ENCODE measurements around the gene ZPBP. TPM values are rescaled to one million over a fixed set of nuclear protein-coding genes. Genes with fewer than 3 reads are reported as not detected.
"Not testable (repeated sequence)": the region's sequence is repeated elsewhere in the genome, so short reads cannot be mapped to it uniquely, and the experiment has no call there.

ZPBP gene
- total RNA-seq, 6 experiments from 2014 or later: not detected

GRCh38 chr7:50047716-50048115 lies 45.3 kb downstream of the ZPBP start:
- H3K4me1 Mint-ChIP-seq (ENCODE audit: low read depth): no peaks in the 10 kb centered on the region
- no peak for DNase-seq
- no peak overlapping the region for H3K27ac Mint-ChIP-seq
- H3K4me3 Mint-ChIP-seq: no peak overlapping the region
- peaks cover 40% of the 10 kb centered on the region for H3K9me3 Mint-ChIP-seq
- TF ChIP-seq, protein P1, sequence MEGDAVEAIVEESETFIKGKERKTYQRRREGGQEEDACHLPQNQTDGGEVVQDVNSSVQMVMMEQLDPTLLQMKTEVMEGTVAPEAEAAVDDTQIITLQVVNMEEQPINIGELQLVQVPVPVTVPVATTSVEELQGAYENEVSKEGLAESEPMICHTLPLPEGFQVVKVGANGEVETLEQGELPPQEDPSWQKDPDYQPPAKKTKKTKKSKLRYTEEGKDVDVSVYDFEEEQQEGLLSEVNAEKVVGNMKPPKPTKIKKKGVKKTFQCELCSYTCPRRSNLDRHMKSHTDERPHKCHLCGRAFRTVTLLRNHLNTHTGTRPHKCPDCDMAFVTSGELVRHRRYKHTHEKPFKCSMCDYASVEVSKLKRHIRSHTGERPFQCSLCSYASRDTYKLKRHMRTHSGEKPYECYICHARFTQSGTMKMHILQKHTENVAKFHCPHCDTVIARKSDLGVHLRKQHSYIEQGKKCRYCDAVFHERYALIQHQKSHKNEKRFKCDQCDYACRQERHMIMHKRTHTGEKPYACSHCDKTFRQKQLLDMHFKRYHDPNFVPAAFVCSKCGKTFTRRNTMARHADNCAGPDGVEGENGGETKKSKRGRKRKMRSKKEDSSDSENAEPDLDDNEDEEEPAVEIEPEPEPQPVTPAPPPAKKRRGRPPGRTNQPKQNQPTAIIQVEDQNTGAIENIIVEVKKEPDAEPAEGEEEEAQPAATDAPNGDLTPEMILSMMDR (IDR thresholded peaks at IDR 0.05): no peak
- H3K36me3 Mint-ChIP-seq (ENCODE audit: low read depth): no peaks in the 10 kb centered on the region
- no peaks in the 10 kb centered on the region; the same call in 1 of the 2 replicates for H3K27me3 Mint-ChIP-seq (ENCODE audit: insufficient read depth)

- DNase-seq; H3K27me3 Mint-ChIP-seq (ENCODE audit: insufficient read depth): not testable (repeated sequence)
Measured at GRCh38 chr7:50041165-50041564, 51.9 kb downstream of the ZPBP start.

GRCh38 chr7:50037086-50037485 lies 56.0 kb downstream of the ZPBP start:
- H3K4me3 Mint-ChIP-seq: no peak overlapping the region
- DNase-seq: no peak
- no peaks in the 10 kb centered on the region for H3K4me1 Mint-ChIP-seq (ENCODE audit: low read depth)
- TF ChIP-seq, protein P1 (IDR thresholded peaks at IDR 0.05): no peak
- no peak overlapping the region for H3K27ac Mint-ChIP-seq
- H3K9me3 Mint-ChIP-seq: peaks cover 32% of the 10 kb centered on the region
- no peaks in the 10 kb centered on the region for H3K27me3 Mint-ChIP-seq (ENCODE audit: insufficient read depth)
- no peaks in the 10 kb centered on the region for H3K36me3 Mint-ChIP-seq (ENCODE audit: low read depth)

More at GRCh38 chr7:50041165-50041564, 51.9 kb downstream of the ZPBP start:
- peaks cover 36% of the 10 kb centered on the region for H3K9me3 Mint-ChIP-seq
- H3K4me3 Mint-ChIP-seq; H3K27ac Mint-ChIP-seq; H3K4me1 Mint-ChIP-seq (ENCODE audit: low read depth); H3K36me3 Mint-ChIP-seq (ENCODE audit: low read depth): not testable (repeated sequence)

- peaks cover 45% of the 10 kb centered on the region for H3K9me3 Mint-ChIP-seq
- H3K4me1 Mint-ChIP-seq (ENCODE audit: low read depth): no peaks in the 10 kb centered on the region
- H3K27ac Mint-ChIP-seq: no peak overlapping the region
- TF ChIP-seq, protein P1 (IDR thresholded peaks at IDR 0.05): no peak
- H3K36me3 Mint-ChIP-seq (ENCODE audit: low read depth): no peaks in the 10 kb centered on the region
- no peak for DNase-seq
- H3K4me3 Mint-ChIP-seq: no peak overlapping the region
- H3K27me3 Mint-ChIP-seq (ENCODE audit: insufficient read depth): no peaks in the 10 kb centered on the region
Measured at GRCh38 chr7:50022991-50023390, 70.1 kb downstream of the ZPBP start.

- Mint-ChIP-seq H3K4me1 (ENCODE audit: low read depth) (no peaks in the 10 kb centered on the region), H3K4me3 (no peak overlapping the region), H3K36me3 (ENCODE audit: low read depth) (no peaks in the 10 kb centered on the region), H3K27me3 (ENCODE audit: insufficient read depth) (no peaks in the 10 kb centered on the region), H3K27ac (no peak overlapping the region), H3K9me3 (peaks cover 43% of the 10 kb centered on the region)
- TF ChIP-seq, protein P1 (IDR thresholded peaks at IDR 0.05): no peak
- no peak for DNase-seq
Measured at GRCh38 chr7:50022451-50022850, 70.6 kb downstream of the ZPBP start.

GRCh38 chr7:49995681-49996080 lies 97.4 kb downstream of the ZPBP start:
- Mint-ChIP-seq H3K4me3 (no peak overlapping the region), H3K4me1 (ENCODE audit: low read depth) (no peaks in the 10 kb centered on the region), H3K9me3 (peaks cover 5% of the 10 kb centered on the region), H3K27ac (no peak overlapping the region), H3K36me3 (ENCODE audit: low read depth) (no peaks in the 10 kb centered on the region), H3K27me3 (ENCODE audit: insufficient read depth) (no peaks in the 10 kb centered on the region)
- DNase-seq: no peak
- TF ChIP-seq, protein P1 (IDR thresholded peaks at IDR 0.05): no peak
